Panc1 (cell line): ENCODE results near the gene WARS2. TPM values are rescaled to one million over a fixed set of nuclear protein-coding genes. Genes with fewer than 3 reads are reported as not detected.

Experiments used
- ATAC-seq: fragments of 200-7000 bp; cut with Tn5 transposase; 2 replicates; pipeline ENCODE4 v1.9.1; 2020; ENCODE audit warnings: mild to moderate bottlenecking, moderate library complexity
- BruUV-seq: library from RNA; stranded (reverse); fragments of 400-500 nt; replicated peaks from 2 replicates; lab custom pipeline; 2021; lab: Mats Ljungman, UMichigan
- CTCF ChIA-PET: fragments of 300-600 bp; sonication (Branson Sonifier 250); formaldehyde crosslinking; loops from one replicate; lab custom pipeline; 2022; ENCODE audit warnings: antibody characterized with exemption; lab: Charles Lee
- POLR2A ChIA-PET: fragments of 300-600 bp; sonication (Branson Sonifier 250); formaldehyde crosslinking; loops from one replicate; lab custom pipeline; 2022; ENCODE audit warnings: antibody characterized with exemption; lab: Charles Lee
- DNase-seq: peaks from one replicate; pipeline ENCODE4 v3.0.0-alpha.2; 2010; ENCODE audit warnings: low read depth, low spot score
- H3K27ac ChIP-seq: 2 replicates; pipeline ENCODE4 v1.5.1; 2011; ENCODE audit warnings: mild to moderate bottlenecking, low read length, inconsistent platforms
- H3K27me3 ChIP-seq: fragments of 200-500 bp; sonication (Bioruptor generic); 2 replicates; pipeline ENCODE4 v1.6.0; 2014; ENCODE audit warnings: low read length, inconsistent platforms; ENCODE audit not compliant: control insufficient read depth, insufficient read depth
- H3K36me3 ChIP-seq: fragments of 200-500 bp; sonication (Bioruptor generic); 2 replicates; pipeline ENCODE4 v1.5.1; 2014; ENCODE audit warnings: inconsistent platforms, mild to moderate bottlenecking, low read length, moderate library complexity; ENCODE audit not compliant: control insufficient read depth, insufficient read depth
- H3K4me1 ChIP-seq: 2 replicates; pipeline ENCODE4 v1.5.1; 2011; ENCODE audit warnings: inconsistent platforms, mild to moderate bottlenecking, low read length, moderate library complexity; ENCODE audit not compliant: control insufficient read depth, insufficient read depth
- H3K4me3 ChIP-seq, 2 experiments: 2 replicates each; pipeline ENCODE4 v1.5.1; 2011 to 2012; ENCODE audit warnings: low read depth in 2 of 2, low read length in 2 of 2, mild to moderate bottlenecking in 2 of 2, inconsistent platforms in 1 of 2, moderate library complexity in 1 of 2
- H3K9me3 ChIP-seq: fragments of 200-500 bp; sonication (Bioruptor generic); 2 replicates; pipeline ENCODE4 v1.5.1; 2014; ENCODE audit warnings: low read depth, mild to moderate bottlenecking, inconsistent platforms, low read length, moderate library complexity; ENCODE audit not compliant: control insufficient read depth, insufficient read depth
- POLR2AphosphoS5 ChIP-seq: IDR thresholded peaks from 2 replicates; pipeline ENCODE4 v1.6.1; 2012; ENCODE audit warnings: mild to moderate bottlenecking, low read depth, low read length, moderate library complexity
- SIN3A ChIP-seq: IDR thresholded peaks from 2 replicates; pipeline ENCODE4 v1.6.1; 2012; ENCODE audit warnings: low read depth, mild to moderate bottlenecking, low read length, moderate library complexity, borderline replicate concordance; ENCODE audit not compliant: insufficient read depth
- TCF7L2 ChIP-seq: IDR thresholded peaks from 2 replicates; pipeline ENCODE4 v1.6.1; 2011; ENCODE audit warnings: mild to moderate bottlenecking, low read depth, low read length, inconsistent platforms
- in situ Hi-C: cut with HindIII; loops from 2 replicates; pipeline ENCODE4 v1.10.0; 2016; ENCODE audit warnings: low sequenced_read_pairs, low pct_unique_long_range_greater_than_20kb
- intact Hi-C: fragments of 100-400 bp; cut with micrococcal nuclease; formaldehyde crosslinking; loops from one replicate; pipeline ENCODE4 v1.10.0; 2022; ENCODE audit not compliant: unreplicated experiment
- total RNA-seq: library from RNA; stranded (reverse); gene quantifications from one replicate; pipeline ENCODE4 v1.2.1, GENCODE V29; 2021; ENCODE audit not compliant: unreplicated experiment
- TF ChIP-seq, protein P1 (sequence below), 2 experiments: IDR thresholded peaks; 2 replicates each; pipeline ENCODE4 v1.6.1; 2011 to 2012; ENCODE audit warnings: low read depth in 2 of 2, control low read depth in 1 of 2, low read length in 1 of 2, mild to moderate bottlenecking in 1 of 2, moderate library complexity in 1 of 2; ENCODE audit not compliant: insufficient read depth in 1 of 2
- TF ChIP-seq, protein P2 (sequence below): fragments of 450-650 bp; IDR thresholded peaks from 2 replicates; pipeline ENCODE4 v1.5.1; 2017; ENCODE audit warnings: mild to moderate bottlenecking

The WARS2 gene
- total RNA-seq, 1 experiment from 2014 or later: 6.6 TPM

- POLR2A ChIA-PET: no interaction called here
- no TSS peak for BruUV-seq
- no peak overlapping the region for H3K27ac ChIP-seq
Measured at GRCh38 chr1:119068427-119068826, 72.0 kb downstream of the WARS2 start.

DNA sequence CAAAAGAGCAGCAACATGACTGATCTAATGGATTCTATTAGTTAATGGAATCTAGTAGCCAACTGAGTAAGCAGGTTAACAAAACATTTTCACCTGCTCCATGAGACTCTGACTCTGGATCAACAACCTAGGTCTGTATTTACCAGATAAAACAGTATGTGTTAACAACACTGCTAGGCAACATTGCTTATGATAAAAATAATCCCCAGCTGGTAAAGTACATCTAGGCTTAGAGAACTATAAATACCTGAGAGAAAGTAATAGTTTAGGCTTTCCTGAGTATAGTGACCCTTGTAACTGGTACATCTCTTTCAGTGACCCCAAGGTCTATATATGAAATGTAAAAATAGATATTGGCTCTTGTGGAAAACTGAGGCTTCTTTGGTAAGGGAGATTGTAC lies 78.8 kb downstream of the WARS2 start:
- in situ Hi-C loops (no loop called here), intact Hi-C loops (no loop called here)
- no TSS peak for BruUV-seq
- no peak overlapping the region for H3K27ac ChIP-seq
- POLR2A ChIA-PET: no interaction called here
- ATAC-seq (no peak), DNase-seq (no peak)
- no peaks in the 10 kb centered on the region for H3K4me1 ChIP-seq
- no peaks in the 10 kb centered on the region for H3K9me3 ChIP-seq
- CTCF ChIA-PET: no interaction called here
- H3K27me3 ChIP-seq: no peaks in the 10 kb centered on the region
- no peaks in the 10 kb centered on the region for H3K36me3 ChIP-seq
- TF ChIP-seq POLR2AphosphoS5: no peak
- TF ChIP-seq, protein P1, sequence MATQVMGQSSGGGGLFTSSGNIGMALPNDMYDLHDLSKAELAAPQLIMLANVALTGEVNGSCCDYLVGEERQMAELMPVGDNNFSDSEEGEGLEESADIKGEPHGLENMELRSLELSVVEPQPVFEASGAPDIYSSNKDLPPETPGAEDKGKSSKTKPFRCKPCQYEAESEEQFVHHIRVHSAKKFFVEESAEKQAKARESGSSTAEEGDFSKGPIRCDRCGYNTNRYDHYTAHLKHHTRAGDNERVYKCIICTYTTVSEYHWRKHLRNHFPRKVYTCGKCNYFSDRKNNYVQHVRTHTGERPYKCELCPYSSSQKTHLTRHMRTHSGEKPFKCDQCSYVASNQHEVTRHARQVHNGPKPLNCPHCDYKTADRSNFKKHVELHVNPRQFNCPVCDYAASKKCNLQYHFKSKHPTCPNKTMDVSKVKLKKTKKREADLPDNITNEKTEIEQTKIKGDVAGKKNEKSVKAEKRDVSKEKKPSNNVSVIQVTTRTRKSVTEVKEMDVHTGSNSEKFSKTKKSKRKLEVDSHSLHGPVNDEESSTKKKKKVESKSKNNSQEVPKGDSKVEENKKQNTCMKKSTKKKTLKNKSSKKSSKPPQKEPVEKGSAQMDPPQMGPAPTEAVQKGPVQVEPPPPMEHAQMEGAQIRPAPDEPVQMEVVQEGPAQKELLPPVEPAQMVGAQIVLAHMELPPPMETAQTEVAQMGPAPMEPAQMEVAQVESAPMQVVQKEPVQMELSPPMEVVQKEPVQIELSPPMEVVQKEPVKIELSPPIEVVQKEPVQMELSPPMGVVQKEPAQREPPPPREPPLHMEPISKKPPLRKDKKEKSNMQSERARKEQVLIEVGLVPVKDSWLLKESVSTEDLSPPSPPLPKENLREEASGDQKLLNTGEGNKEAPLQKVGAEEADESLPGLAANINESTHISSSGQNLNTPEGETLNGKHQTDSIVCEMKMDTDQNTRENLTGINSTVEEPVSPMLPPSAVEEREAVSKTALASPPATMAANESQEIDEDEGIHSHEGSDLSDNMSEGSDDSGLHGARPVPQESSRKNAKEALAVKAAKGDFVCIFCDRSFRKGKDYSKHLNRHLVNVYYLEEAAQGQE (IDR thresholded peaks at IDR 0.05; ENCODE audit: insufficient read depth in 1 of 2, low read depth in 2 of 2, low read length in 1 of 2): no peak
- TF ChIP-seq, protein P2, sequence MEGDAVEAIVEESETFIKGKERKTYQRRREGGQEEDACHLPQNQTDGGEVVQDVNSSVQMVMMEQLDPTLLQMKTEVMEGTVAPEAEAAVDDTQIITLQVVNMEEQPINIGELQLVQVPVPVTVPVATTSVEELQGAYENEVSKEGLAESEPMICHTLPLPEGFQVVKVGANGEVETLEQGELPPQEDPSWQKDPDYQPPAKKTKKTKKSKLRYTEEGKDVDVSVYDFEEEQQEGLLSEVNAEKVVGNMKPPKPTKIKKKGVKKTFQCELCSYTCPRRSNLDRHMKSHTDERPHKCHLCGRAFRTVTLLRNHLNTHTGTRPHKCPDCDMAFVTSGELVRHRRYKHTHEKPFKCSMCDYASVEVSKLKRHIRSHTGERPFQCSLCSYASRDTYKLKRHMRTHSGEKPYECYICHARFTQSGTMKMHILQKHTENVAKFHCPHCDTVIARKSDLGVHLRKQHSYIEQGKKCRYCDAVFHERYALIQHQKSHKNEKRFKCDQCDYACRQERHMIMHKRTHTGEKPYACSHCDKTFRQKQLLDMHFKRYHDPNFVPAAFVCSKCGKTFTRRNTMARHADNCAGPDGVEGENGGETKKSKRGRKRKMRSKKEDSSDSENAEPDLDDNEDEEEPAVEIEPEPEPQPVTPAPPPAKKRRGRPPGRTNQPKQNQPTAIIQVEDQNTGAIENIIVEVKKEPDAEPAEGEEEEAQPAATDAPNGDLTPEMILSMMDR: no peak
- no peak for TF ChIP-seq TCF7L2
- TF ChIP-seq SIN3A: no peak
- H3K4me3 ChIP-seq: no peak overlapping the region

More at GRCh38 chr1:119068427-119068826, 72.0 kb downstream of the WARS2 start:
- intact Hi-C loops: no loop called here
- in situ Hi-C loops: no loop called here
- TF ChIP-seq, protein P1 (IDR thresholded peaks at IDR 0.05; ENCODE audit: insufficient read depth in 1 of 2, low read depth in 2 of 2, low read length in 1 of 2): no peak
- TF ChIP-seq, protein P2: no peak
- TF ChIP-seq POLR2AphosphoS5: no peak
- TF ChIP-seq TCF7L2: no peak
- TF ChIP-seq SIN3A: no peak
- CTCF ChIA-PET: no interaction called here
- H3K27me3 ChIP-seq: no peaks in the 10 kb centered on the region
- no peak overlapping the region for H3K4me3 ChIP-seq
- H3K36me3 ChIP-seq: no peaks in the 10 kb centered on the region
- ATAC-seq: no peak
- no peaks in the 10 kb centered on the region for H3K4me1 ChIP-seq
- no peak for DNase-seq
- no peaks in the 10 kb centered on the region for H3K9me3 ChIP-seq
